ACC112 (cell line): Measurements from ENCODE around the gene WDR75.

Experiments used
- H2AFZ ChIP-seq: fragments of 200-600 bp; sonication (generic); one replicate; pipeline ENCODE4 v1.6.0; 2017; ENCODE audit warnings: antibody characterized with exemption, low read length; ENCODE audit not compliant: unreplicated experiment
- H3K27ac ChIP-seq: fragments of 200-600 bp; sonication (generic); 2 replicates; pipeline ENCODE4 v1.5.1; 2014; ENCODE audit warnings: low read depth, mild to moderate bottlenecking, antibody characterized with exemption, low read length, moderate library complexity
- H3K27me3 ChIP-seq: fragments of 200-600 bp; sonication (generic); 2 replicates; pipeline ENCODE4 v1.6.1; 2014; ENCODE audit warnings: mild to moderate bottlenecking, antibody characterized with exemption, low read length, moderate library complexity, mixed read lengths; ENCODE audit not compliant: insufficient read depth
- H3K36me3 ChIP-seq: fragments of 200-600 bp; sonication (generic); 2 replicates; pipeline ENCODE4 v1.6.1; 2016; ENCODE audit warnings: mild to moderate bottlenecking, antibody characterized with exemption, low read length, moderate library complexity, mixed read lengths; ENCODE audit not compliant: insufficient read depth
- H3K4me1 ChIP-seq: fragments of 200-600 bp; sonication (generic); one replicate; pipeline ENCODE4 v1.6.1; 2016; ENCODE audit warnings: low read length, mixed read lengths; ENCODE audit not compliant: insufficient read depth, unreplicated experiment, control insufficient read depth
- H3K4me3 ChIP-seq: fragments of 200-600 bp; sonication (generic); 2 replicates; pipeline ENCODE4 v1.5.1; 2014; ENCODE audit warnings: mild to moderate bottlenecking, low read depth, low read length
- H3K79me2 ChIP-seq: fragments of 200-600 bp; sonication (generic); one replicate; pipeline ENCODE4 v1.6.0; 2016; ENCODE audit warnings: low read length; ENCODE audit not compliant: control insufficient read depth, unreplicated experiment, insufficient read depth

The WDR75 gene

GRCh38 chr2:189439342-189439741 is 1.9 kb upstream of the WDR75 start:
- Histone ChIP-seq H3K4me3 (peak overlapping the region; percentile 86; the same call in 1 of the 2 replicates), H3K4me1 (peaks cover 32% of the 10 kb centered on the region), H3K27ac (no peak overlapping the region), H3K79me2 (peaks cover 30% of the 10 kb centered on the region), H2AFZ (no peak overlapping the region), H3K27me3 (no peaks in the 10 kb centered on the region), H3K36me3 (0 out of 2 replicates have a peak, but pooled peaks cover 8% of the 10 kb centered on the region)

GRCh38 chr2:189440644-189440946 is 679 bp upstream of the WDR75 start:
- peak overlapping the region; percentile 90 for H2AFZ ChIP-seq
- H3K4me3 ChIP-seq = peak overlapping the region; percentile 86
- H3K27ac ChIP-seq = peak overlapping the region; percentile 68
- H3K4me1 ChIP-seq = peaks cover 41% of the 10 kb centered on the region
- no peaks in the 10 kb centered on the region for H3K27me3 ChIP-seq
- peaks cover 19% of the 10 kb centered on the region; the same call in 1 of the 2 replicates for H3K36me3 ChIP-seq
- H3K79me2 ChIP-seq = peaks cover 42% of the 10 kb centered on the region

GRCh38 chr2:189441709-189442074 is 418 bp downstream of the WDR75 start:
- peak overlapping the region; percentile 68; the same call in 1 of the 2 replicates for H3K27ac ChIP-seq
- peaks cover 53% of the 10 kb centered on the region for H3K79me2 ChIP-seq
- peak overlapping the region; percentile 24 for H2AFZ ChIP-seq
- H3K27me3 ChIP-seq = no peaks in the 10 kb centered on the region
- H3K4me1 ChIP-seq = peaks cover 41% of the 10 kb centered on the region
- peak overlapping the region; percentile 86 for H3K4me3 ChIP-seq
- peaks cover 27% of the 10 kb centered on the region for H3K36me3 ChIP-seq

GRCh38 chr2:189442468-189442867 is 1.2 kb downstream of the WDR75 start:
- Histone ChIP-seq H3K4me3 (peak overlapping the region; percentile 86), H3K79me2 (peaks cover 60% of the 10 kb centered on the region)

GRCh38 chr2:189444322-189444721 is 3.0 kb downstream of the WDR75 start:
- Histone ChIP-seq H2AFZ (no peak overlapping the region), H3K4me1 (peaks cover 35% of the 10 kb centered on the region), H3K27me3 (no peaks in the 10 kb centered on the region), H3K79me2 (peaks cover 74% of the 10 kb centered on the region), H3K4me3 (peak overlapping the region; percentile 48), H3K27ac (peak overlapping the region; percentile 34), H3K36me3 (peaks cover 46% of the 10 kb centered on the region)

More at GRCh38 chr2:189442468-189442867, 1.2 kb downstream of the WDR75 start:
- Histone ChIP-seq H3K27me3 (no peaks in the 10 kb centered on the region), H3K36me3 (peaks cover 32% of the 10 kb centered on the region), H2AFZ (no peak overlapping the region), H3K4me1 (peaks cover 41% of the 10 kb centered on the region), H3K27ac (no peak overlapping the region)

- H3K36me3 ChIP-seq = peaks cover 68% of the 10 kb centered on the region
These were observed 5.5 kb downstream of the WDR75 start for GRCh38 chr2:189446780-189447179.

GRCh38 chr2:189454009-189454408 is 12.7 kb downstream of the WDR75 start:
- no peak overlapping the region for H2AFZ ChIP-seq

More at GRCh38 chr2:189446780-189447179, 5.5 kb downstream of the WDR75 start:
- Histone ChIP-seq H3K27ac (no peak overlapping the region), H2AFZ (no peak overlapping the region), H3K4me1 (peaks cover 28% of the 10 kb centered on the region), H3K79me2 (peaks cover 69% of the 10 kb centered on the region), H3K4me3 (no peak overlapping the region), H3K27me3 (no peaks in the 10 kb centered on the region)

GRCh38 chr2:189465076-189465475 is 23.8 kb downstream of the WDR75 start:
- Histone ChIP-seq H3K27me3 (no peaks in the 10 kb centered on the region), H2AFZ (no peak overlapping the region), H3K79me2 (no peaks in the 10 kb centered on the region), H3K4me3 (no peak overlapping the region), H3K4me1 (no peaks in the 10 kb centered on the region), H3K36me3 (peaks cover 69% of the 10 kb centered on the region), H3K27ac (no peak overlapping the region)

More at GRCh38 chr2:189454009-189454408, 12.7 kb downstream of the WDR75 start:
- Histone ChIP-seq H3K36me3 (peaks cover 72% of the 10 kb centered on the region), H3K4me1 (no peaks in the 10 kb centered on the region), H3K79me2 (peaks cover 3% of the 10 kb centered on the region), H3K27ac (no peak overlapping the region), H3K4me3 (no peak overlapping the region), H3K27me3 (no peaks in the 10 kb centered on the region)

GRCh38 chr2:189465478-189465877 is 24.2 kb downstream of the WDR75 start:
- Histone ChIP-seq H3K36me3 (peaks cover 73% of the 10 kb centered on the region), H3K79me2 (no peaks in the 10 kb centered on the region), H3K27me3 (no peaks in the 10 kb centered on the region), H3K27ac (no peak overlapping the region), H3K4me1 (no peaks in the 10 kb centered on the region), H2AFZ (no peak overlapping the region), H3K4me3 (no peak overlapping the region)

- no peaks in the 10 kb centered on the region for H3K79me2 ChIP-seq
- no peak overlapping the region for H3K4me3 ChIP-seq
- no peak overlapping the region for H2AFZ ChIP-seq
- H3K27me3 ChIP-seq = no peaks in the 10 kb centered on the region
- no peaks in the 10 kb centered on the region for H3K4me1 ChIP-seq
- H3K27ac ChIP-seq = no peak overlapping the region
- peaks cover 74% of the 10 kb centered on the region for H3K36me3 ChIP-seq
These were observed 24.8 kb downstream of the WDR75 start for GRCh38 chr2:189466046-189466445.

GRCh38 chr2:189466656-189467055 is 25.4 kb downstream of the WDR75 start:
- Histone ChIP-seq H3K36me3 (peaks cover 80% of the 10 kb centered on the region), H3K4me3 (no peak overlapping the region)

More at GRCh38 chr2:189466656-189467055, 25.4 kb downstream of the WDR75 start:
- Histone ChIP-seq H3K79me2 (no peaks in the 10 kb centered on the region), H3K27me3 (no peaks in the 10 kb centered on the region), H3K4me1 (no peaks in the 10 kb centered on the region), H2AFZ (no peak overlapping the region), H3K27ac (no peak overlapping the region)
